ENCODE results near the gene SLC6A17. TPM values are rescaled to one million over a fixed set of nuclear protein-coding genes. Genes with fewer than 3 reads are reported as not detected.
A peak's percentile ranks its signal among the peaks of the same experiment; 100 is the strongest.

Gene SLC6A17
- total RNA-seq, 1 donor from 2014 or later = 1.6 TPM

DNA sequence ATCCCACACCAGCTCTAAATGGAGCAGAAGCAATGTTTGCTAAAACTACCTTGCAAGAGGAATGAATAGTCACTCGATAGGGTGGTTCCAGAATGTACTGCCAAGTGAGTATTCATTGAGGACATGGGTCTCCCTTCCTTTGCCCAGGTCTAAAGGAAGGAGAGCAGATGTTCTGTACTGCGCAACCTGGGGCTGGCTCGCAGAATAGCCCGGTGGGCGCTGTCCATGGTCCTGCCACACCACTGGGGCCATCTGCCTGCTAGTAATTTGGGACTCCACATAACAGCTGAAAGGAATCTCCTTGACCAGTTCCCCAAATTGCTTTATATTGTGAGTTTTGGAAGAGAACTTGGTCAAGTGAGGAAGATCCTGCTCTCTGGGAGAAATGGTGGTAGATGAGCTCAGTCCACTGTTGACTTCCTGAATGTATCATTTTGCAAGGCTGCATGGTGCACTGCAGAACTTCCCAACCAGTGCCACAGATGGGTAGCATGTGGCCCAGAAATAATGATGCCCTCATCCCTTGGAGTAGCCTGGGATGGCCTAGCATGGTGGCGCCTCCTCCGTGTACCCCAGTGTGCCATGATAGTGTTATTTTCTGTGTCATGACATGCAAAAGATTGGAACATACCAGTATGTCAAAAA, 5.7 kb downstream of the SLC6A17 start:
- peak; percentile 16 for TF ChIP-seq CTCF (IDR thresholded peaks at IDR 0.05)
- Mint-ChIP-seq H3K27ac (ENCODE audit: unreplicated experiment) (no peak overlapping the region), H3K4me1 (ENCODE audit: low read depth) (no peaks in the 10 kb centered on the region)

DNA sequence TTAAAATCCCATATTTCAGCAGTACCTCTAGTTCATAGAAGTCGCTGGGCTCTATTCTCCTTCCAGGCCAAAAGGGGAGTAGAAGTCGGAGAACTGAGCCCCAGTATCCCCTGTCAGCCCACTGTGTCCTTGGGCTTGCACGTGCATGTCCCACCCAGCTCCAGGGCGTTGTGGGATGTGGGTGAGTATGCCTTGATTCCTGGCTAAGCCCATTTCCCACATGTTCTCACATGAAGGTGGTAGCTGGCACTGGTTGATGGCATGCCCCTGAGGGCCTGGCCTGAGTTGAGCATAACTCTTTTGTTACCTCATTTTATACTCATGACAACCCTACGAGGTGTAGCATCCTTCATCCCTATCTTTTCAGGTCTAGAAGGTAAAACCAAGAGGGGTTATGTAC, 8.0 kb downstream of the SLC6A17 start:
- Mint-ChIP-seq H3K36me3 (ENCODE audit: low read depth) (peaks cover 2% of the 10 kb centered on the region), H3K27me3 (ENCODE audit: low read depth) (peaks cover 15% of the 10 kb centered on the region), H3K4me1 (ENCODE audit: low read depth) (no peaks in the 10 kb centered on the region), H3K9me3 (ENCODE audit: low read depth) (peaks cover 5% of the 10 kb centered on the region), H3K27ac (ENCODE audit: unreplicated experiment) (no peak overlapping the region), H3K4me3 (ENCODE audit: unreplicated experiment) (no peak overlapping the region)
- no peak for DNase-seq (ENCODE audit: low spot score)
- TF ChIP-seq CTCF (IDR thresholded peaks at IDR 0.05) = no peak

More for the DNA sequence above, 5.7 kb downstream of the SLC6A17 start:
- H3K9me3 Mint-ChIP-seq (ENCODE audit: low read depth) = peaks cover 5% of the 10 kb centered on the region
- H3K4me3 Mint-ChIP-seq (ENCODE audit: unreplicated experiment) = no peak overlapping the region
- no peak for DNase-seq (ENCODE audit: low spot score)
- peaks cover 32% of the 10 kb centered on the region for H3K27me3 Mint-ChIP-seq (ENCODE audit: low read depth)
- H3K36me3 Mint-ChIP-seq (ENCODE audit: low read depth) = peaks cover 2% of the 10 kb centered on the region

GRCh38 chr1:110159168-110159567, 8.9 kb downstream of the SLC6A17 start:
- no peak overlapping the region for H3K27ac Mint-ChIP-seq (ENCODE audit: unreplicated experiment)
- peaks cover 2% of the 10 kb centered on the region for H3K36me3 Mint-ChIP-seq (ENCODE audit: low read depth)
- H3K4me3 Mint-ChIP-seq (ENCODE audit: unreplicated experiment) = no peak overlapping the region
- H3K9me3 Mint-ChIP-seq (ENCODE audit: low read depth) = peaks cover 5% of the 10 kb centered on the region
- H3K4me1 Mint-ChIP-seq (ENCODE audit: low read depth) = no peaks in the 10 kb centered on the region
- H3K27me3 Mint-ChIP-seq (ENCODE audit: low read depth) = peaks cover 11% of the 10 kb centered on the region
- DNase-seq (ENCODE audit: low spot score) = no peak
- no peak for TF ChIP-seq CTCF (IDR thresholded peaks at IDR 0.05)

DNA sequence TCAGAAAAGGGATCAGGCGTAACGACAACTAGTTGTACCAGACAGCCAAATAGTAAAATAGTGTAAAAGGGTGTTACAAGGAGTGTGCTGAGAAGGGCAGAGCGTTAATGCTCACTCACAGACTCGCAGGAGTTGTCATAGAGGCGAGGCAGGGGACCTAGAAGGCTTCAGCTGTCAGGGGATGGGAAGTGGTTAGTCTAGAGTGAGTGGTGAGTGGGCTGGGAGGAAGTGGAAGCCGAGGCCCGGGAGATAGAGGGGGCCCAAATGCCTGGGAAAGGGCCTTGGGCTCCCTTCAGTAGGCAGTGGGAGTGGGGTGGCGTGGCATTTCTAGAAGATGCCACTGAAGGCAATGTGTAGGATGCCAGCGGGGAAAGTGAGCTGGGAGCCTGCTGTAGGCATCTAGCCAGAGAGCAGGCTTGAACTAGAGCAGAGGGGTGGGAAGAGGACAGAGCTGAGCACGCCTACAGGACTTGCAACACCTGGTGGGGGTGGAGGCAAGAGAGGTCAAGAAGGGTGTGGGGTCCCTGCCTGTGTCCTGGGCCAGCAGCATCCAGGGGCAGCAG, 10.3 kb downstream of the SLC6A17 start:
- no peak overlapping the region for H3K27ac Mint-ChIP-seq (ENCODE audit: unreplicated experiment)
- H3K4me3 Mint-ChIP-seq (ENCODE audit: unreplicated experiment) = no peak overlapping the region

GRCh38 chr1:110161165-110161564, 10.9 kb downstream of the SLC6A17 start:
- no peak for DNase-seq (ENCODE audit: low spot score)
- Mint-ChIP-seq H3K27ac (ENCODE audit: unreplicated experiment) (no peak overlapping the region), H3K27me3 (ENCODE audit: low read depth) (peaks cover 4% of the 10 kb centered on the region), H3K4me1 (ENCODE audit: low read depth) (no peaks in the 10 kb centered on the region), H3K4me3 (ENCODE audit: unreplicated experiment) (no peak overlapping the region), H3K36me3 (ENCODE audit: low read depth) (peaks cover 2% of the 10 kb centered on the region), H3K9me3 (ENCODE audit: low read depth) (peaks cover 5% of the 10 kb centered on the region)
- TF ChIP-seq CTCF (IDR thresholded peaks at IDR 0.05) = no peak

More for the DNA sequence above, 10.3 kb downstream of the SLC6A17 start:
- H3K9me3 Mint-ChIP-seq (ENCODE audit: low read depth) = peaks cover 5% of the 10 kb centered on the region
- peaks cover 2% of the 10 kb centered on the region for H3K36me3 Mint-ChIP-seq (ENCODE audit: low read depth)
- no peaks in the 10 kb centered on the region for H3K4me1 Mint-ChIP-seq (ENCODE audit: low read depth)
- no peak for TF ChIP-seq CTCF (IDR thresholded peaks at IDR 0.05)
- H3K27me3 Mint-ChIP-seq (ENCODE audit: low read depth) = peaks cover 4% of the 10 kb centered on the region
- no peak for DNase-seq (ENCODE audit: low spot score)

Data from chondrocyte (in vitro differentiated cells).